Activated CD4-positive, alpha-beta memory T cell treated with anti-CD3 and anti-CD28 coated beads, Interleukin-2, amount 10 ng/mL, durations not matched to agents 7 days and 5 days (primary cell): Measurements from ENCODE around the gene FOXN4. TPM values are rescaled to one million over a fixed set of nuclear protein-coding genes. Genes with fewer than 3 reads are reported as not detected.

Source experiments
- CTCF ChIA-PET: fragments of 350-600 bp; sonication (Branson Sonifier 250); formaldehyde crosslinking; loops from one replicate; lab custom pipeline; 2021; ENCODE audit warnings: antibody characterized with exemption, inconsistent platforms; lab: Charles Lee
- POLR2A ChIA-PET: fragments of 350-600 bp; sonication (Branson Sonifier 250); formaldehyde crosslinking; loops from one replicate; lab custom pipeline; 2021; ENCODE audit warnings: antibody characterized with exemption; lab: Charles Lee
- DNase-seq: peaks from one replicate; pipeline ENCODE4 v3.0.0-alpha.2; 2020
- H3K27ac Mint-ChIP-seq: one replicate; pipeline ENCODE4 v1.8.0; 2021; ENCODE audit warnings: mild to moderate bottlenecking, mixed read lengths
- H3K27me3 Mint-ChIP-seq: one replicate; pipeline ENCODE4 v1.8.0; 2021; ENCODE audit warnings: mixed read lengths
- H3K36me3 Mint-ChIP-seq: one replicate; pipeline ENCODE4 v1.8.0; 2021; ENCODE audit warnings: low read depth, mixed read lengths
- H3K4me1 Mint-ChIP-seq: one replicate; pipeline ENCODE4 v1.8.0; 2021; ENCODE audit warnings: mixed read lengths
- H3K4me3 Mint-ChIP-seq: one replicate; pipeline ENCODE4 v1.8.0; 2021; ENCODE audit warnings: mild to moderate bottlenecking, mixed read lengths
- H3K9me3 Mint-ChIP-seq: one replicate; pipeline ENCODE4 v1.8.0; 2021; ENCODE audit warnings: mixed read lengths
- total RNA-seq, 2 experiments: library from RNA; stranded (reverse); gene quantifications; one replicate each; pipeline ENCODE4 v1.2.3, GENCODE V29; 2021

The FOXN4 gene
- total RNA-seq, 2 experiments from 2014 or later: not detected

- POLR2A ChIA-PET: no interaction called here
- CTCF ChIA-PET: no interaction called here
- no peaks in the 10 kb centered on the region for H3K4me1 Mint-ChIP-seq
- H3K4me3 Mint-ChIP-seq: no peak overlapping the region
- no peaks in the 10 kb centered on the region for H3K27me3 Mint-ChIP-seq
- H3K9me3 Mint-ChIP-seq: no peaks in the 10 kb centered on the region
- peaks cover 13% of the 10 kb centered on the region for H3K36me3 Mint-ChIP-seq
- no peak for DNase-seq
- H3K27ac Mint-ChIP-seq: no peak overlapping the region
Observed at GRCh38 chr12:109239179-109239578, 69.9 kb downstream of the FOXN4 start.

GRCh38 chr12:109236257-109236656, 72.8 kb downstream of the FOXN4 start:
- POLR2A ChIA-PET: no interaction called here

DNA sequence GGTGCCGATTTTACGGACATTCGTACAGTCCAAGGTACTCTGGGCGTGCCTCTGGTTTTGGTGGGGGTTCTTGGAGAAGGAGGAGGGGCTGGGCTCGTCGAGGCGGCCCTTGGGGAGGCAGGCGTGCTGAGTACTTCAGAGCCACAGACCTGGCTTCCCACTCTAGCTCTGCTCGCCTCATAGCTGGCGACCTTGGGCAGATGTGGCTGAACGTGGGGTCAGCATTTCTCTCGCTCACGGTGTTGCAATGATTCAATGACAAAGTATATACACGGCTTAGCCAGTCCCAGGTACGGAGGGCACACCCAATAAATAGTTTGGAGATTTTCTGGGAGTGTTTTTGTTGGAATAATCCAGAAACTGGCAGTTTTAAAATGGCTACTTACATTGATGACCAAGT, 75.1 kb downstream of the FOXN4 start:
- Mint-ChIP-seq H3K36me3 (peaks cover 3% of the 10 kb centered on the region), H3K4me3 (no peak overlapping the region), H3K27ac (no peak overlapping the region), H3K4me1 (no peaks in the 10 kb centered on the region), H3K27me3 (no peaks in the 10 kb centered on the region), H3K9me3 (no peaks in the 10 kb centered on the region)
- POLR2A ChIA-PET: no interaction called here
- CTCF ChIA-PET: no interaction called here
- no peak for DNase-seq

More at GRCh38 chr12:109236257-109236656, 72.8 kb downstream of the FOXN4 start:
- H3K4me3 Mint-ChIP-seq: no peak overlapping the region
- no peaks in the 10 kb centered on the region for H3K27me3 Mint-ChIP-seq
- no peak for DNase-seq
- H3K9me3 Mint-ChIP-seq: no peaks in the 10 kb centered on the region
- H3K36me3 Mint-ChIP-seq: peaks cover 5% of the 10 kb centered on the region
- no peaks in the 10 kb centered on the region for H3K4me1 Mint-ChIP-seq
- CTCF ChIA-PET: no interaction called here
- no peak overlapping the region for H3K27ac Mint-ChIP-seq

DNA sequence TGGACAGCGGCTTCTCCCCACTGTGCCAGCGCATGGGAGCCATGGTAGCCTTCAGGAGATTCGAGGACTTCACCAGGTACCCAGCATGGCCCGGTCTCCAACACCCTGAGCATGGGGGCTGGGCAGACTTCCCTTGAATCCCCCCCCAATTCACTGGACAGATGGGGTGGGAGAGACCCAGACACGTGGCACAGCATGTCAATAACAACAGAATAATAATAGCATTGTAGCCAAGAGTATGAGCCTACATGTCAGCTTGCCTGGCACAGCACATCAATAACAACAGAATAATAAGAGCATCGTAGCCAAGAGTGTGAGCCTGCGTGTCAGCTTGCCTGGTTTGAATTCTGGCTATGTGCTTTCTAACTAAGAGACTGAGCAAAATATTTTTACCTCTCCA, 76.4 kb downstream of the FOXN4 start:
- POLR2A ChIA-PET: no interaction called here
- no peak overlapping the region for H3K27ac Mint-ChIP-seq
- no peaks in the 10 kb centered on the region for H3K9me3 Mint-ChIP-seq

GRCh38 chr12:109230193-109230592, 78.9 kb downstream of the FOXN4 start:
- ChIA-PET CTCF (no interaction called here), POLR2A (no interaction called here)
- no peak for DNase-seq
- Mint-ChIP-seq H3K4me3 (no peak overlapping the region), H3K36me3 (no peaks in the 10 kb centered on the region), H3K27ac (no peak overlapping the region), H3K9me3 (no peaks in the 10 kb centered on the region), H3K4me1 (no peaks in the 10 kb centered on the region), H3K27me3 (no peaks in the 10 kb centered on the region)

More for the DNA sequence above, 76.4 kb downstream of the FOXN4 start:
- H3K27me3 Mint-ChIP-seq: no peaks in the 10 kb centered on the region
- H3K4me1 Mint-ChIP-seq: no peaks in the 10 kb centered on the region
- DNase-seq: no peak
- H3K4me3 Mint-ChIP-seq: no peak overlapping the region
- CTCF ChIA-PET: no interaction called here
- H3K36me3 Mint-ChIP-seq: peaks cover 3% of the 10 kb centered on the region

- Mint-ChIP-seq H3K9me3 (no peaks in the 10 kb centered on the region), H3K4me1 (no peaks in the 10 kb centered on the region), H3K27me3 (no peaks in the 10 kb centered on the region), H3K4me3 (no peak overlapping the region), H3K36me3 (no peaks in the 10 kb centered on the region), H3K27ac (no peak overlapping the region)
- DNase-seq: no peak
- POLR2A ChIA-PET: no interaction called here
- CTCF ChIA-PET: no interaction called here
Observed at GRCh38 chr12:109228664-109229063, 80.4 kb downstream of the FOXN4 start.

Other genes with a start within 250 kb of the FOXN4 start
- 1 to 10 TPM; 8.2 to 8.7 TPM for gene ALKBH2, start 215.8 kb downstream of the FOXN4 start, total RNA-seq
- gene UNG, start 211.7 kb downstream of the FOXN4 start, total RNA-seq: 10 to 100 TPM; 35.3 to 38.4 TPM
- 10 to 100 TPM in 1 of 2 experiments, 1 to 10 TPM in 1; 9.7 to 12.2 TPM for gene ACACB, start 192.7 kb downstream of the FOXN4 start, total RNA-seq
- not detected for gene MYO1H, start 38.6 kb upstream of the FOXN4 start, total RNA-seq
- gene KCTD10, start 168.0 kb upstream of the FOXN4 start, total RNA-seq: 10 to 100 TPM; 44.1 to 45.2 TPM
- 10 to 100 TPM; 35.2 to 37.5 TPM for gene UBE3B, start 168.3 kb upstream of the FOXN4 start, total RNA-seq